Activated naive CD8-positive, alpha-beta T cell treated with anti-CD3 and anti-CD28 coated beads, Interleukin-2, amount 50 U/mL, for 24 hours (primary cell): Measurements from ENCODE around the gene MORN4.
A peak's percentile ranks its signal among the peaks of the same experiment; 100 is the strongest.
"Not testable (repeated sequence)": the region's sequence is repeated elsewhere in the genome, so short reads cannot be mapped to it uniquely, and the experiment has no call there.

Experiments
- ATAC-seq: fragments of 150-1000 bp; cut with Tn5 transposase; one replicate; pipeline ENCODE4 v1.10.0; 2021
- DNase-seq: peaks from one replicate; pipeline ENCODE4 v3.0.0; 2021
- H3K27ac Mint-ChIP-seq: one replicate; pipeline ENCODE4 v1.8.0; 2021; ENCODE audit warnings: mild to moderate bottlenecking, mixed read lengths
- H3K27me3 Mint-ChIP-seq: one replicate; pipeline ENCODE4 v1.8.0; 2021; ENCODE audit warnings: mixed read lengths
- H3K36me3 Mint-ChIP-seq: one replicate; pipeline ENCODE4 v1.8.0; 2021; ENCODE audit warnings: low read depth, mixed read lengths
- H3K4me1 Mint-ChIP-seq: one replicate; pipeline ENCODE4 v1.8.0; 2021; ENCODE audit warnings: mixed read lengths
- H3K4me3 Mint-ChIP-seq: one replicate; pipeline ENCODE4 v1.8.0; 2021; ENCODE audit warnings: mild to moderate bottlenecking, moderate library complexity, mixed read lengths
- H3K9me3 Mint-ChIP-seq: one replicate; pipeline ENCODE4 v1.8.0; 2021; ENCODE audit warnings: mixed read lengths

Gene MORN4

GRCh38 chr10:97649405-97649750 lies 16.1 kb upstream of the MORN4 start:
- Mint-ChIP-seq H3K4me3 (peak overlapping the region; percentile 5), H3K4me1 (peaks cover 19% of the 10 kb centered on the region), H3K36me3 (peaks cover 23% of the 10 kb centered on the region), H3K27ac (peak overlapping the region; percentile 61)
- not testable (repeated sequence) for DNase-seq, H3K9me3 Mint-ChIP-seq, ATAC-seq, H3K27me3 Mint-ChIP-seq

- DNase-seq: peak; percentile 13
Measured at GRCh38 chr10:97648562-97649404, 15.5 kb upstream of the MORN4 start.

GRCh38 chr10:97647556-97647955 lies 14.3 kb upstream of the MORN4 start:
- no peak overlapping the region for H3K27ac Mint-ChIP-seq
- DNase-seq (no peak), ATAC-seq (no peak)
- no peaks in the 10 kb centered on the region for H3K27me3 Mint-ChIP-seq
- H3K9me3 Mint-ChIP-seq: no peaks in the 10 kb centered on the region
- H3K4me3 Mint-ChIP-seq: no peak overlapping the region
- peaks cover 27% of the 10 kb centered on the region for H3K4me1 Mint-ChIP-seq
- peaks cover 12% of the 10 kb centered on the region for H3K36me3 Mint-ChIP-seq

More at GRCh38 chr10:97648562-97649404, 15.5 kb upstream of the MORN4 start:
- ATAC-seq: peak; percentile 99
- H3K27ac Mint-ChIP-seq: peak overlapping the region; percentile 61
- H3K4me3 Mint-ChIP-seq: peak overlapping the region; percentile 5
- peaks cover 22% of the 10 kb centered on the region for H3K36me3 Mint-ChIP-seq
- no peaks in the 10 kb centered on the region for H3K27me3 Mint-ChIP-seq
- peaks cover 19% of the 10 kb centered on the region for H3K4me1 Mint-ChIP-seq
- H3K9me3 Mint-ChIP-seq: no peaks in the 10 kb centered on the region

GRCh38 chr10:97644936-97645335 lies 11.6 kb upstream of the MORN4 start:
- Mint-ChIP-seq H3K27ac (no peak overlapping the region), H3K36me3 (peaks cover 15% of the 10 kb centered on the region), H3K4me1 (peaks cover 39% of the 10 kb centered on the region), H3K4me3 (no peak overlapping the region), H3K27me3 (peaks cover 2% of the 10 kb centered on the region), H3K9me3 (peaks cover 4% of the 10 kb centered on the region)
- no peak for DNase-seq
- ATAC-seq: no peak

GRCh38 chr10:97643441-97643985 lies 10.2 kb upstream of the MORN4 start:
- Mint-ChIP-seq H3K4me1 (peaks cover 29% of the 10 kb centered on the region), H3K27me3 (peaks cover 2% of the 10 kb centered on the region), H3K4me3 (no peak overlapping the region), H3K36me3 (peaks cover 15% of the 10 kb centered on the region), H3K9me3 (peaks cover 4% of the 10 kb centered on the region), H3K27ac (no peak overlapping the region)
- no peak for ATAC-seq
- DNase-seq: no peak

- not testable (repeated sequence) for ATAC-seq
- peak overlapping the region; percentile 94 for H3K4me3 Mint-ChIP-seq
Measured at GRCh38 chr10:97642471-97643159, 9.3 kb upstream of the MORN4 start.

GRCh38 chr10:97640868-97641811 lies 7.8 kb upstream of the MORN4 start:
- H3K36me3 Mint-ChIP-seq: peaks cover 15% of the 10 kb centered on the region
- H3K27me3 Mint-ChIP-seq: peaks cover 2% of the 10 kb centered on the region
- DNase-seq (peak; percentile 30), ATAC-seq (no peak)
- peak overlapping the region; percentile 80 for H3K27ac Mint-ChIP-seq
- H3K9me3 Mint-ChIP-seq: peaks cover 4% of the 10 kb centered on the region
- peak overlapping the region; percentile 94 for H3K4me3 Mint-ChIP-seq
- peaks cover 26% of the 10 kb centered on the region for H3K4me1 Mint-ChIP-seq

More at GRCh38 chr10:97642471-97643159, 9.3 kb upstream of the MORN4 start:
- not testable (repeated sequence) for H3K9me3 Mint-ChIP-seq, DNase-seq, H3K27me3 Mint-ChIP-seq, H3K27ac Mint-ChIP-seq
- Mint-ChIP-seq H3K36me3 (peaks cover 15% of the 10 kb centered on the region), H3K4me1 (peaks cover 26% of the 10 kb centered on the region)

GRCh38 chr10:97640174-97640867 lies 7.0 kb upstream of the MORN4 start, which contains the start of gene PI4K2A:
PI4K2A (plus strand) TSS chr10:97640671; CDS start chr10:97640743, 72 bp downstream.
- Mint-ChIP-seq H3K4me3 (peak within 1 kb of the TSS; percentile 94), H3K27me3 (peaks cover 2% of the 10 kb centered on the region), H3K36me3 (peaks cover 11% of the 10 kb centered on the region), H3K4me1 (peaks cover 26% of the 10 kb centered on the region), H3K27ac (peak within 1 kb of the TSS; percentile 98), H3K9me3 (peaks cover 4% of the 10 kb centered on the region)
- peak; percentile 99 for DNase-seq
- ATAC-seq: peak; percentile 99

GRCh38 chr10:97639090-97639489 lies 5.8 kb upstream of the MORN4 start:
- not testable (repeated sequence) for DNase-seq, H3K36me3 Mint-ChIP-seq, H3K27ac Mint-ChIP-seq, H3K27me3 Mint-ChIP-seq, H3K9me3 Mint-ChIP-seq, ATAC-seq, H3K4me3 Mint-ChIP-seq
- peaks cover 26% of the 10 kb centered on the region for H3K4me1 Mint-ChIP-seq

GRCh38 chr10:97635577-97635976 lies 2.3 kb upstream of the MORN4 start:
- H3K4me1 Mint-ChIP-seq: peaks cover 23% of the 10 kb centered on the region
- H3K27me3 Mint-ChIP-seq: peaks cover 4% of the 10 kb centered on the region
- DNase-seq (no peak), ATAC-seq (no peak)
- H3K4me3 Mint-ChIP-seq: no peak overlapping the region
- peaks cover 7% of the 10 kb centered on the region for H3K36me3 Mint-ChIP-seq
- H3K9me3 Mint-ChIP-seq: peaks cover 4% of the 10 kb centered on the region
- H3K27ac Mint-ChIP-seq: no peak overlapping the region

- H3K4me1 Mint-ChIP-seq: peaks cover 17% of the 10 kb centered on the region
- no peak for DNase-seq
- H3K27ac Mint-ChIP-seq: peak overlapping the region; percentile 96
- H3K27me3 Mint-ChIP-seq: peaks cover 2% of the 10 kb centered on the region
- no peaks in the 10 kb centered on the region for H3K9me3 Mint-ChIP-seq
- peak overlapping the region; percentile 99 for H3K4me3 Mint-ChIP-seq
- peak; percentile 41 for ATAC-seq
- H3K36me3 Mint-ChIP-seq: peaks cover 3% of the 10 kb centered on the region
Measured at GRCh38 chr10:97633921-97634320, 621 bp upstream of the MORN4 start.

- Mint-ChIP-seq H3K4me1 (peaks cover 17% of the 10 kb centered on the region), H3K4me3 (no peak overlapping the region), H3K9me3 (no peaks in the 10 kb centered on the region), H3K36me3 (peaks cover 3% of the 10 kb centered on the region), H3K27me3 (peaks cover 2% of the 10 kb centered on the region), H3K27ac (no peak overlapping the region)
- DNase-seq (no peak), ATAC-seq (no peak)
Measured at GRCh38 chr10:97631098-97631497, 2.2 kb downstream of the MORN4 start.

GRCh38 chr10:97629289-97629688 lies 4.0 kb downstream of the MORN4 start:
- Mint-ChIP-seq H3K27me3 (peaks cover 2% of the 10 kb centered on the region), H3K4me1 (peaks cover 17% of the 10 kb centered on the region), H3K9me3 (no peaks in the 10 kb centered on the region), H3K4me3 (no peak overlapping the region), H3K36me3 (peaks cover 3% of the 10 kb centered on the region), H3K27ac (no peak overlapping the region)
- no peak for ATAC-seq
- no peak for DNase-seq
